ENCODE data around the gene GPC1.

Gene GPC1

GRCh38 chr2:240391111-240392051 lies 44.1 kb upstream of the GPC1 start:
- H3K27ac ChIP-seq: peak overlapping the region; percentile 78
- H3K4me2 ChIP-seq: peak overlapping the region; percentile 94
- H3K9me3 ChIP-seq: no peaks in the 10 kb centered on the region
- H3K4me3 ChIP-seq: no peak overlapping the region
- H3K4me1 ChIP-seq: peaks cover 46% of the 10 kb centered on the region
- H3K27me3 ChIP-seq: no peaks in the 10 kb centered on the region
- no peaks in the 10 kb centered on the region for H3K36me3 ChIP-seq
- no peaks in the 10 kb centered on the region for H4K20me1 ChIP-seq
- no peak for TF ChIP-seq Cebpa-rat (IDR thresholded peaks at IDR 0.05)
- no peak overlapping the region; the same call in 1 of the 2 replicates for H3K9ac ChIP-seq

- TF ChIP-seq Cebpa-rat (IDR thresholded peaks at IDR 0.05): no peak
- no peaks in the 10 kb centered on the region for H3K9me3 ChIP-seq
- no peaks in the 10 kb centered on the region for H3K27me3 ChIP-seq
- H3K4me2 ChIP-seq: peak overlapping the region; percentile 94
- H3K4me1 ChIP-seq: peaks cover 46% of the 10 kb centered on the region
- peak overlapping the region; percentile 41; the same call in 1 of the 2 replicates for H3K9ac ChIP-seq
- H3K4me3 ChIP-seq: no peak overlapping the region
- H3K36me3 ChIP-seq: no peaks in the 10 kb centered on the region
- H3K27ac ChIP-seq: peak overlapping the region; percentile 78
- no peaks in the 10 kb centered on the region for H4K20me1 ChIP-seq
Observed at GRCh38 chr2:240392084-240392947, 43.1 kb upstream of the GPC1 start.

- peak overlapping the region; percentile 94 for H3K4me2 ChIP-seq
- no peaks in the 10 kb centered on the region for H3K27me3 ChIP-seq
- H3K4me1 ChIP-seq: peaks cover 46% of the 10 kb centered on the region
- H3K36me3 ChIP-seq: no peaks in the 10 kb centered on the region
- H4K20me1 ChIP-seq: no peaks in the 10 kb centered on the region
- no peak for TF ChIP-seq Cebpa-rat (IDR thresholded peaks at IDR 0.05)
- peak overlapping the region; percentile 41; the same call in 1 of the 2 replicates for H3K9ac ChIP-seq
- peak overlapping the region; percentile 78 for H3K27ac ChIP-seq
- no peaks in the 10 kb centered on the region for H3K9me3 ChIP-seq
- no peak overlapping the region for H3K4me3 ChIP-seq
Observed at GRCh38 chr2:240392948-240393830, 42.3 kb upstream of the GPC1 start.

GRCh38 chr2:240393831-240394410 lies 41.5 kb upstream of the GPC1 start:
- no peak for TF ChIP-seq Cebpa-rat (IDR thresholded peaks at IDR 0.05)
- Histone ChIP-seq H3K36me3 (no peaks in the 10 kb centered on the region), H3K27ac (no peak overlapping the region), H3K9ac (no peak overlapping the region), H3K4me1 (peaks cover 43% of the 10 kb centered on the region), H4K20me1 (no peaks in the 10 kb centered on the region), H3K27me3 (no peaks in the 10 kb centered on the region), H3K4me2 (no peak overlapping the region), H3K4me3 (no peak overlapping the region), H3K9me3 (no peaks in the 10 kb centered on the region)

GRCh38 chr2:240394549-240394948 lies 40.9 kb upstream of the GPC1 start:
- Histone ChIP-seq H3K36me3 (no peaks in the 10 kb centered on the region), H4K20me1 (no peaks in the 10 kb centered on the region), H3K27me3 (no peaks in the 10 kb centered on the region), H3K9ac (no peak overlapping the region), H3K9me3 (no peaks in the 10 kb centered on the region), H3K4me1 (peaks cover 37% of the 10 kb centered on the region), H3K4me3 (no peak overlapping the region), H3K4me2 (no peak overlapping the region), H3K27ac (no peak overlapping the region)
- TF ChIP-seq Cebpa-rat (IDR thresholded peaks at IDR 0.05): no peak

GRCh38 chr2:240395448-240395847 lies 40.0 kb upstream of the GPC1 start:
- Histone ChIP-seq H4K20me1 (no peaks in the 10 kb centered on the region), H3K9me3 (no peaks in the 10 kb centered on the region), H3K4me3 (no peak overlapping the region), H3K27me3 (no peaks in the 10 kb centered on the region), H3K4me1 (peaks cover 31% of the 10 kb centered on the region), H3K9ac (no peak overlapping the region), H3K27ac (no peak overlapping the region), H3K4me2 (no peak overlapping the region), H3K36me3 (no peaks in the 10 kb centered on the region)
- TF ChIP-seq Cebpa-rat (IDR thresholded peaks at IDR 0.05): no peak

- H3K4me3 ChIP-seq: no peak overlapping the region
- no peak overlapping the region for H3K27ac ChIP-seq
- H4K20me1 ChIP-seq: no peaks in the 10 kb centered on the region
- peaks cover 31% of the 10 kb centered on the region for H3K4me1 ChIP-seq
- H3K36me3 ChIP-seq: no peaks in the 10 kb centered on the region
- H3K9me3 ChIP-seq: no peaks in the 10 kb centered on the region
- no peaks in the 10 kb centered on the region for H3K27me3 ChIP-seq
- no peak overlapping the region for H3K4me2 ChIP-seq
- no peak for TF ChIP-seq Cebpa-rat (IDR thresholded peaks at IDR 0.05)
- H3K9ac ChIP-seq: no peak overlapping the region
Observed at GRCh38 chr2:240395896-240396622, 39.4 kb upstream of the GPC1 start.

GRCh38 chr2:240396623-240397541 lies 38.6 kb upstream of the GPC1 start:
- H3K27ac ChIP-seq: no peak overlapping the region

More at GRCh38 chr2:240396623-240397541, 38.6 kb upstream of the GPC1 start:
- no peaks in the 10 kb centered on the region for H3K27me3 ChIP-seq
- H3K4me3 ChIP-seq: no peak overlapping the region
- no peak overlapping the region for H3K9ac ChIP-seq
- H3K4me2 ChIP-seq: no peak overlapping the region
- no peaks in the 10 kb centered on the region for H4K20me1 ChIP-seq
- no peaks in the 10 kb centered on the region for H3K9me3 ChIP-seq
- H3K4me1 ChIP-seq: peaks cover 30% of the 10 kb centered on the region
- no peaks in the 10 kb centered on the region for H3K36me3 ChIP-seq
- TF ChIP-seq Cebpa-rat (IDR thresholded peaks at IDR 0.05): no peak

All from BLaER1 (cell line).